ENCODE measurements around the gene RASGRP3. TPM values are rescaled to one million over a fixed set of nuclear protein-coding genes. Genes with fewer than 3 reads are reported as not detected.

Gene RASGRP3
- total RNA-seq, 1 donor from 2014 or later: 184 TPM

Other genes with a start within 250 kb of the RASGRP3 start
- gene FAM98A, start 122.7 kb downstream of the RASGRP3 start, total RNA-seq: 16.0 and 37.2 TPM in 2 replicates